Mesenchymal stem cell (in vitro differentiated cells and primary cell): ENCODE results near the gene XPR1.

Experiments used
- DNase-seq: peaks from one replicate; pipeline ENCODE4 v3.0.0-alpha.2; 2013
- H2AFZ ChIP-seq: one replicate; pipeline ENCODE4 v1.6.1; 2013; ENCODE audit warnings: low read depth, mild to moderate bottlenecking, control low read depth, inconsistent platforms, low read length, moderate library complexity
- H2AK5ac ChIP-seq: 2 replicates; pipeline ENCODE4 v1.6.1; 2013; ENCODE audit warnings: low read length, moderate library complexity, mild to moderate bottlenecking, inconsistent platforms; ENCODE audit not compliant: severe bottlenecking
- H2BK120ac ChIP-seq: one replicate; pipeline ENCODE4 v1.6.1; 2013; ENCODE audit warnings: low read depth, mild to moderate bottlenecking, inconsistent platforms, low read length, moderate library complexity
- H2BK12ac ChIP-seq, 2 experiments: one replicate each; pipeline ENCODE4 v1.6.1; 2013; ENCODE audit warnings: inconsistent platforms in 2 of 2, low read length in 2 of 2, mild to moderate bottlenecking in 2 of 2, moderate library complexity in 2 of 2, control low read depth in 1 of 2
- H2BK15ac ChIP-seq: one replicate; pipeline ENCODE4 v1.6.1; 2013; ENCODE audit warnings: mild to moderate bottlenecking, low read depth, inconsistent platforms; ENCODE audit not compliant: poor library complexity, severe bottlenecking
- H2BK5ac ChIP-seq: 2 replicates; pipeline ENCODE4 v1.6.1; 2013; ENCODE audit warnings: low read depth, mild to moderate bottlenecking, low read length, control low read depth, inconsistent platforms; ENCODE audit not compliant: poor library complexity, severe bottlenecking
- H3K14ac ChIP-seq, 2 experiments: one replicate each; pipeline ENCODE4 v1.6.1; 2013; ENCODE audit warnings: inconsistent platforms in 2 of 2, low read length in 2 of 2, control low read depth in 1 of 2, mild to moderate bottlenecking in 1 of 2, moderate library complexity in 1 of 2
- H3K18ac ChIP-seq, 2 experiments: one replicate each; pipeline ENCODE4 v1.6.1; 2013; ENCODE audit warnings: inconsistent platforms in 2 of 2, low read length in 2 of 2, control low read depth in 1 of 2, low read depth in 1 of 2, mild to moderate bottlenecking in 1 of 2
- H3K23ac ChIP-seq, 2 experiments: one replicate each; pipeline ENCODE4 v1.6.1; 2013; ENCODE audit warnings: inconsistent platforms in 2 of 2, low read length in 2 of 2, mild to moderate bottlenecking in 2 of 2, moderate library complexity in 2 of 2, control low read depth in 1 of 2
- H3K27ac ChIP-seq: 2 replicates; pipeline ENCODE4 v1.5.1; 2013; ENCODE audit warnings: mild to moderate bottlenecking, moderate library complexity, low read length, control low read depth, inconsistent platforms; ENCODE audit not compliant: poor library complexity, severe bottlenecking
- H3K27me3 ChIP-seq, 2 experiments: 2 replicates each; pipeline versions ENCODE4 v1.6.1 to v1.7.0; 2013; ENCODE audit warnings: low read length in 2 of 2, mild to moderate bottlenecking in 2 of 2, moderate library complexity in 2 of 2, control low read depth in 1 of 2, inconsistent platforms in 1 of 2; ENCODE audit not compliant: control insufficient read depth in 1 of 2, insufficient read depth in 1 of 2
- H3K36me3 ChIP-seq, 2 experiments: 2 replicates each; pipeline versions ENCODE4 v1.6.1 to v1.7.0; 2013; ENCODE audit warnings: low read length in 2 of 2, control low read depth in 1 of 2, inconsistent platforms in 1 of 2, low read depth in 1 of 2, mild to moderate bottlenecking in 1 of 2; ENCODE audit not compliant: insufficient read depth in 2 of 2, control insufficient read depth in 1 of 2
- H3K4ac ChIP-seq, 2 experiments: one replicate each; pipeline ENCODE4 v1.6.1; 2013; ENCODE audit warnings: inconsistent platforms in 2 of 2, low read length in 2 of 2, mild to moderate bottlenecking in 2 of 2, moderate library complexity in 2 of 2, control low read depth in 1 of 2, low read depth in 1 of 2
- H3K4me1 ChIP-seq: 2 replicates; pipeline ENCODE4 v1.6.1; 2013; ENCODE audit warnings: low read depth, low read length, control low read depth; ENCODE audit not compliant: control insufficient read depth, insufficient read depth
- H3K4me2 ChIP-seq: 2 replicates; pipeline ENCODE4 v1.6.1; 2013; ENCODE audit warnings: low read length, mild to moderate bottlenecking, inconsistent platforms; ENCODE audit not compliant: poor library complexity, severe bottlenecking
- H3K4me3 ChIP-seq, 2 experiments: 2 replicates each; pipeline versions ENCODE4 v1.5.1 to v1.7.0; 2013; ENCODE audit warnings: low read length in 2 of 2, mild to moderate bottlenecking in 2 of 2, control low read depth in 1 of 2, low read depth in 1 of 2; ENCODE audit not compliant: insufficient read depth in 1 of 2
- H3K79me1 ChIP-seq: replicated peaks from 2 replicates; pipeline ENCODE4 v1.6.1; 2013; ENCODE audit warnings: mild to moderate bottlenecking, control low read depth, low read length, inconsistent platforms; ENCODE audit not compliant: poor library complexity, severe bottlenecking
- H3K9ac ChIP-seq: 2 replicates; pipeline ENCODE4 v1.7.0; 2013; ENCODE audit warnings: mild to moderate bottlenecking, low read length, moderate library complexity
- H3K9me3 ChIP-seq: 2 replicates; pipeline ENCODE4 v1.7.0; 2013; ENCODE audit warnings: mild to moderate bottlenecking, low read length; ENCODE audit not compliant: control insufficient read depth
- H4K8ac ChIP-seq: one replicate; pipeline ENCODE4 v1.6.1; 2013; ENCODE audit warnings: inconsistent platforms, mild to moderate bottlenecking, low read length, moderate library complexity
- H4K91ac ChIP-seq: one replicate; pipeline ENCODE4 v1.6.1; 2013; ENCODE audit warnings: mild to moderate bottlenecking, low read length, inconsistent platforms
- WGBS: methylation state at CpG from one replicate; pipeline ENCODE4 v1.1.7; 2013; ENCODE audit warnings: mixed read lengths; 5-methylcytosine and 5-hydroxymethylcytosine counted together

The XPR1 gene

GRCh38 chr1:180921891-180922630 is 290.2 kb downstream of the XPR1 start:
- H3K23ac ChIP-seq: no peak overlapping the region
- H4K91ac ChIP-seq: no peak overlapping the region
- no peak overlapping the region for H2AFZ ChIP-seq
- no peak overlapping the region for H3K4ac ChIP-seq
- no peak overlapping the region for H2BK120ac ChIP-seq
- H3K4me3 ChIP-seq: no peak overlapping the region
- no peak overlapping the region for H2BK15ac ChIP-seq
- no peak overlapping the region for H3K18ac ChIP-seq
- H3K9ac ChIP-seq: no peak overlapping the region
- no peak overlapping the region for H2BK5ac ChIP-seq
- no peak overlapping the region for H4K8ac ChIP-seq
- no peak overlapping the region for H3K27ac ChIP-seq
- H3K9me3 ChIP-seq: no peaks in the 10 kb centered on the region
- no peak overlapping the region for H3K4me2 ChIP-seq
- peaks cover 0 to 8% of the 10 kb centered on the region in 2 experiments for H3K27me3 ChIP-seq
- H2BK12ac ChIP-seq: no peak overlapping the region
- WGBS: 60% methylated on average over 20 of the region's 21 CpGs
- H3K14ac ChIP-seq: no peak overlapping the region
- H3K36me3 ChIP-seq: peaks cover 13 to 29% of the 10 kb centered on the region in 2 experiments
- H2AK5ac ChIP-seq: no peak overlapping the region
- peaks cover 49% of the 10 kb centered on the region for H3K4me1 ChIP-seq
- no peak for DNase-seq
- H3K79me1 ChIP-seq: no peaks in the 10 kb centered on the region

GRCh38 chr1:180922631-180923015 is 290.8 kb downstream of the XPR1 start:
- no peak for DNase-seq
- H4K91ac ChIP-seq: no peak overlapping the region
- H2BK120ac ChIP-seq: no peak overlapping the region
- H3K36me3 ChIP-seq: peaks cover 11 to 23% of the 10 kb centered on the region in 2 experiments
- peaks cover 0 to 8% of the 10 kb centered on the region in 2 experiments for H3K27me3 ChIP-seq
- H3K9ac ChIP-seq: no peak overlapping the region
- no peaks in the 10 kb centered on the region for H3K9me3 ChIP-seq
- H2BK15ac ChIP-seq: no peak overlapping the region
- H3K4me3 ChIP-seq: no peak overlapping the region
- H3K14ac ChIP-seq: no peak overlapping the region
- no peak overlapping the region for H2BK12ac ChIP-seq
- H4K8ac ChIP-seq: no peak overlapping the region
- no peak overlapping the region for H3K27ac ChIP-seq
- no peak overlapping the region for H3K23ac ChIP-seq
- no peak overlapping the region for H3K4ac ChIP-seq
- no peak overlapping the region for H3K4me2 ChIP-seq
- no peaks in the 10 kb centered on the region for H3K79me1 ChIP-seq
- H3K18ac ChIP-seq: no peak overlapping the region
- WGBS: 85% methylated on average over 8 of the region's 8 CpGs
- no peak overlapping the region for H2BK5ac ChIP-seq
- H2AK5ac ChIP-seq: no peak overlapping the region
- no peak overlapping the region for H2AFZ ChIP-seq
- H3K4me1 ChIP-seq: peaks cover 49% of the 10 kb centered on the region

- 42% methylated on average over 13 of the region's 13 CpGs for WGBS
- H4K8ac ChIP-seq: no peak overlapping the region
Observed at GRCh38 chr1:180923021-180923841, 291.4 kb downstream of the XPR1 start.

GRCh38 chr1:180923887-180924286 is 292.1 kb downstream of the XPR1 start:
- no peak overlapping the region for H4K8ac ChIP-seq
- no peak overlapping the region for H3K27ac ChIP-seq
- DNase-seq: no peak
- H2BK12ac ChIP-seq: no peak overlapping the region
- H2AFZ ChIP-seq: no peak overlapping the region
- no peaks in the 10 kb centered on the region for H3K9me3 ChIP-seq
- H3K9ac ChIP-seq: no peak overlapping the region
- H4K91ac ChIP-seq: no peak overlapping the region
- H3K4me2 ChIP-seq: no peak overlapping the region
- H2AK5ac ChIP-seq: no peak overlapping the region
- no peak overlapping the region for H3K18ac ChIP-seq
- H3K36me3 ChIP-seq: peaks cover 7 to 15% of the 10 kb centered on the region in 2 experiments
- no peak overlapping the region for H3K14ac ChIP-seq
- H3K4ac ChIP-seq: no peak overlapping the region
- no peaks in the 10 kb centered on the region for H3K79me1 ChIP-seq
- H2BK15ac ChIP-seq: no peak overlapping the region
- no peak overlapping the region for H2BK5ac ChIP-seq
- 70% methylated on average over 4 of the region's 4 CpGs for WGBS
- H3K27me3 ChIP-seq: peaks cover 0 to 8% of the 10 kb centered on the region in 2 experiments
- no peak overlapping the region for H3K4me3 ChIP-seq
- H2BK120ac ChIP-seq: no peak overlapping the region
- no peak overlapping the region for H3K23ac ChIP-seq
- H3K4me1 ChIP-seq: peaks cover 48% of the 10 kb centered on the region

More at GRCh38 chr1:180923021-180923841, 291.4 kb downstream of the XPR1 start:
- H3K18ac ChIP-seq: peak overlapping the region in 1 of 2 experiments; percentile 54
- no peak overlapping the region for H2BK5ac ChIP-seq
- H4K91ac ChIP-seq: no peak overlapping the region
- H2AK5ac ChIP-seq: no peak overlapping the region
- H2AFZ ChIP-seq: no peak overlapping the region
- peaks cover 0 to 8% of the 10 kb centered on the region in 2 experiments for H3K27me3 ChIP-seq
- DNase-seq: peak; percentile 33
- peak overlapping the region in 1 of 2 experiments; percentile 63 for H3K14ac ChIP-seq
- H3K27ac ChIP-seq: no peak overlapping the region
- H3K23ac ChIP-seq: no peak overlapping the region
- H3K4me3 ChIP-seq: no peak overlapping the region
- H3K36me3 ChIP-seq: peaks cover 10 to 17% of the 10 kb centered on the region in 2 experiments
- no peaks in the 10 kb centered on the region for H3K79me1 ChIP-seq
- H3K4ac ChIP-seq: no peak overlapping the region
- peaks cover 47% of the 10 kb centered on the region for H3K4me1 ChIP-seq
- no peak overlapping the region for H2BK15ac ChIP-seq
- H3K9me3 ChIP-seq: no peaks in the 10 kb centered on the region
- H2BK12ac ChIP-seq: peak overlapping the region in 1 of 2 experiments; percentile 12
- H3K9ac ChIP-seq: no peak overlapping the region
- peak overlapping the region; percentile 30 for H3K4me2 ChIP-seq
- H2BK120ac ChIP-seq: no peak overlapping the region
